H1 (cell line): ENCODE measurements around the gene CCT6B. TPM values are rescaled to one million over a fixed set of nuclear protein-coding genes. Genes with fewer than 3 reads are reported as not detected.
A peak's percentile ranks its signal among the peaks of the same experiment; 100 is the strongest.

ENCODE experiments used
- CTCF ChIA-PET: fragments of 300-600 bp; sonication (Branson Sonifier 250); formaldehyde crosslinking; loops from one replicate; lab custom pipeline; 2021; ENCODE audit not compliant: partially characterized antibody; lab: Charles Lee
- POLR2A ChIA-PET: fragments of 300-600 bp; sonication (Branson Sonifier 250); formaldehyde crosslinking; loops from one replicate; lab custom pipeline; 2021; ENCODE audit warnings: inconsistent platforms; ENCODE audit not compliant: partially characterized antibody; lab: Charles Lee
- DNase-seq, 2 experiments: peaks; one replicate each; pipeline versions ENCODE4 v3.0.0 to v3.0.0-alpha.2; 2010 to 2022; ENCODE audit warnings: low spot score in 2 of 2, low read depth in 1 of 2, mixed read lengths in 1 of 2
- FAIRE-seq: peaks from 2 replicates; lab custom pipeline; 2011; peaks lifted over from hg19 to GRCh38; lab: Jason Lieb, UNC
- H2AFZ ChIP-seq: 2 replicates; pipeline ENCODE4 v1.8.1; 2012; ENCODE audit warnings: low read length, inconsistent platforms
- H2AK5ac ChIP-seq: 2 replicates; pipeline ENCODE4 v1.6.1; 2013; ENCODE audit warnings: low read depth, low read length
- H2BK120ac ChIP-seq: replicated peaks from 2 replicates; pipeline ENCODE3; 2013; ENCODE audit warnings: low read depth, low read length, inconsistent platforms
- H2BK12ac ChIP-seq: 2 replicates; pipeline ENCODE4 v1.6.1; 2013; ENCODE audit warnings: low read depth, low read length
- H2BK15ac ChIP-seq: 2 replicates; pipeline ENCODE4 v1.6.1; 2013; ENCODE audit warnings: low read length
- H2BK20ac ChIP-seq: 2 replicates; pipeline ENCODE4 v1.6.1; 2013; ENCODE audit warnings: low read length
- H2BK5ac ChIP-seq: 2 replicates; pipeline ENCODE4 v1.6.1; 2013; ENCODE audit warnings: low read depth, low read length
- H3K14ac ChIP-seq: 2 replicates; pipeline ENCODE4 v1.6.1; 2013; ENCODE audit warnings: inconsistent platforms; ENCODE audit not compliant: insufficient read length
- H3K18ac ChIP-seq: 2 replicates; pipeline ENCODE4 v1.6.1; 2013; ENCODE audit warnings: low read length; ENCODE audit errors: extremely low read depth
- H3K23ac ChIP-seq: 2 replicates; pipeline ENCODE4 v1.6.1; 2013; ENCODE audit warnings: inconsistent platforms; ENCODE audit not compliant: insufficient read length
- H3K23me2 ChIP-seq: 2 replicates; pipeline ENCODE4 v1.6.1; 2013; ENCODE audit warnings: low read depth, low read length
- H3K27ac ChIP-seq: 2 replicates; pipeline ENCODE4 v1.6.1; 2011; ENCODE audit warnings: low read depth, low read length, inconsistent platforms
- H3K27me3 ChIP-seq, 4 experiments: replicated peaks in 1 of 4; 1 replicate in 1 of 4; 2 replicates in 3 of 4; pipeline versions ENCODE4 v1.6.1 to v1.8.1; 2011 to 2013; ENCODE audit warnings: low read length in 3 of 4, mild to moderate bottlenecking in 3 of 4, inconsistent platforms in 2 of 4, mixed read lengths in 2 of 4, moderate library complexity in 1 of 4; ENCODE audit not compliant: control insufficient read depth in 3 of 4, insufficient read depth in 3 of 4; ENCODE audit errors: extremely low read depth in 1 of 4
- H3K36me3 ChIP-seq, 4 experiments: 2 replicates each; pipeline versions ENCODE4 v1.6.1 to v1.8.1; 2011 to 2013; ENCODE audit warnings: mild to moderate bottlenecking in 4 of 4, low read length in 3 of 4, moderate library complexity in 2 of 4, control low read depth in 1 of 4, inconsistent platforms in 1 of 4; ENCODE audit not compliant: insufficient read depth in 4 of 4, control insufficient read depth in 2 of 4
- H3K4ac ChIP-seq: replicated peaks from 2 replicates; pipeline ENCODE3; 2013; ENCODE audit warnings: low read length, low read depth, mixed read lengths, inconsistent platforms; ENCODE audit not compliant: insufficient read length
- H3K4me1 ChIP-seq, 4 experiments: replicated peaks in 1 of 4; 1 replicate in 1 of 4; 2 replicates in 3 of 4; pipeline versions ENCODE4 v1.6.1 to v1.8.1; 2011 to 2013; ENCODE audit warnings: low read length in 3 of 4, inconsistent platforms in 2 of 4, mixed read lengths in 1 of 4; ENCODE audit not compliant: insufficient read depth in 4 of 4, control insufficient read depth in 3 of 4
- H3K4me2 ChIP-seq, 2 experiments: 2 replicates each; pipeline versions ENCODE4 v1.6.1 to v1.8.1; 2011 to 2013; ENCODE audit warnings: low read depth in 2 of 2, low read length in 2 of 2, control low read depth in 1 of 2, inconsistent platforms in 1 of 2, mild to moderate bottlenecking in 1 of 2; ENCODE audit not compliant: insufficient read depth in 1 of 2
- H3K4me3 ChIP-seq, 4 experiments: fragments of 200-600, 300-600 bp in 1 of 4; sonication (generic), shearing (Covaris generic), sonication (Bioruptor Twin) in 1 of 4; 2 replicates each; pipeline versions ENCODE4 v1.5.1 to v1.8.1; 2011 to 2016; ENCODE audit warnings: low read length in 4 of 4, low read depth in 3 of 4, control low read depth in 2 of 4, inconsistent platforms in 2 of 4, mild to moderate bottlenecking in 2 of 4, mixed read lengths in 1 of 4, moderate library complexity in 1 of 4; ENCODE audit not compliant: insufficient read depth in 2 of 4; ENCODE audit errors: extremely low read depth in 1 of 4
- H3K56ac ChIP-seq: replicated peaks from 2 replicates; pipeline ENCODE3; 2013; ENCODE audit warnings: low read depth, mild to moderate bottlenecking, mixed read lengths, low read length, inconsistent platforms; ENCODE audit not compliant: insufficient read length
- H3K79me1 ChIP-seq: 2 replicates; pipeline ENCODE4 v1.6.1; 2013; ENCODE audit warnings: low read depth, low read length, control low read depth
- H3K79me2 ChIP-seq, 2 experiments: 2 replicates each; pipeline versions ENCODE4 v1.6.1 to v1.8.1; 2012 to 2013; ENCODE audit warnings: low read length in 2 of 2, mild to moderate bottlenecking in 2 of 2, inconsistent platforms in 1 of 2; ENCODE audit not compliant: insufficient read depth in 2 of 2, control insufficient read depth in 1 of 2
- H3K9ac ChIP-seq, 4 experiments: replicated peaks in 1 of 4; 1 replicate in 1 of 4; 2 replicates in 3 of 4; pipeline versions ENCODE4 v1.6.1 to v1.8.1; 2011 to 2013; ENCODE audit warnings: low read depth in 3 of 4, low read length in 3 of 4, control low read depth in 2 of 4, mild to moderate bottlenecking in 2 of 4, moderate library complexity in 2 of 4, inconsistent platforms in 1 of 4; ENCODE audit errors: extremely low read depth in 1 of 4
- H3K9me3 ChIP-seq, 2 experiments: 2 replicates each; pipeline versions ENCODE4 v1.6.1 to v1.8.1; 2012 to 2013; ENCODE audit warnings: mild to moderate bottlenecking in 2 of 2, moderate library complexity in 2 of 2, control low read depth in 1 of 2, inconsistent platforms in 1 of 2, low read depth in 1 of 2, low read length in 1 of 2, mixed read lengths in 1 of 2; ENCODE audit not compliant: insufficient read depth in 2 of 2
- H4K20me1 ChIP-seq, 2 experiments: replicated peaks in 1 of 2; 2 replicates each; pipeline versions ENCODE3 to v1.8.1; 2011 to 2013; ENCODE audit warnings: inconsistent platforms in 2 of 2, low read length in 2 of 2, mild to moderate bottlenecking in 1 of 2; ENCODE audit not compliant: insufficient read depth in 2 of 2, control insufficient read depth in 1 of 2
- H4K5ac ChIP-seq: 2 replicates; pipeline ENCODE4 v1.6.1; 2013; ENCODE audit warnings: low read length, low read depth, mixed read lengths, inconsistent platforms; ENCODE audit not compliant: insufficient read length
- H4K8ac ChIP-seq: 2 replicates; pipeline ENCODE4 v1.8.0; 2013; ENCODE audit warnings: mild to moderate bottlenecking, moderate library complexity, low read length, inconsistent platforms; ENCODE audit not compliant: insufficient read depth; ENCODE audit errors: extremely low read depth
- H4K91ac ChIP-seq: replicated peaks from 2 replicates; pipeline ENCODE3; 2013; ENCODE audit warnings: low read length, mixed read lengths, inconsistent platforms; ENCODE audit not compliant: insufficient read length
- ATF3 ChIP-seq: IDR thresholded peaks from 2 replicates; pipeline ENCODE4 v1.6.1; 2011; ENCODE audit warnings: low read depth, mild to moderate bottlenecking, low read length; ENCODE audit not compliant: insufficient read depth
- BACH1 ChIP-seq: IDR thresholded peaks from 2 replicates; pipeline ENCODE4 v1.6.1; 2012; ENCODE audit warnings: low read length, improper control_type of control experiment
- CBX8 ChIP-seq: fragments of 300-800, 300-1000 bp; sonication (generic); IDR thresholded peaks from 2 replicates; pipeline ENCODE4 v1.7.1; 2016; ENCODE audit warnings: low read depth, low read length, borderline replicate concordance
- GTF2F1 ChIP-seq: IDR thresholded peaks from 2 replicates; pipeline ENCODE4 v1.6.1; 2012; ENCODE audit warnings: low read depth, low read length, improper control_type of control experiment, borderline replicate concordance
- PHF8 ChIP-seq: fragments of 200-600 bp; sonication (generic); conservative IDR thresholded peaks from 2 replicates; pipeline ENCODE4 v1.7.1; 2012; ENCODE audit warnings: low read depth, mild to moderate bottlenecking, inconsistent platforms, low read length, moderate library complexity
- RNF2 ChIP-seq: fragments of 200-900, 300-1000 bp; sonication (generic); IDR thresholded peaks from 2 replicates; pipeline ENCODE4 v1.7.1; 2016; ENCODE audit warnings: borderline replicate concordance, low read depth, mild to moderate bottlenecking, antibody characterized with exemption, low read length; ENCODE audit not compliant: poor library complexity, severe bottlenecking; ENCODE audit errors: missing control alignments
- SAP30 ChIP-seq: fragments of 300-600 bp; sonication (generic); IDR thresholded peaks from 2 replicates; pipeline ENCODE4 v1.7.1; 2012; ENCODE audit warnings: low read length, moderate library complexity, mild to moderate bottlenecking, inconsistent platforms; ENCODE audit not compliant: insufficient read depth, insufficient replicate concordance
- SUZ12 ChIP-seq: fragments of 200-600 bp; sonication (generic); IDR thresholded peaks from 2 replicates; pipeline ENCODE4 v1.6.1; 2012; ENCODE audit warnings: mild to moderate bottlenecking, inconsistent platforms, low read length, moderate library complexity, mixed read lengths
- TBP ChIP-seq: IDR thresholded peaks from 2 replicates; pipeline ENCODE4 v1.6.1; 2011; ENCODE audit warnings: low read depth, low read length, improper control_type of control experiment
- WGBS, 2 experiments: shearing (Covaris generic) in 1 of 2; methylation state at CpG; one replicate each; pipeline versions ENCODE4 v1.1.6 to v1.1.7; 2013 to 2015; ENCODE audit warnings: low lambda C conversion rate in 2 of 2, mixed read lengths in 2 of 2, inconsistent platforms in 1 of 2, low coverage in 1 of 2, missing lambda C conversion rate in 1 of 2; ENCODE audit not compliant: insufficient replicate concordance in 2 of 2, insufficient coverage in 1 of 2, insufficient read length in 1 of 2; ENCODE audit errors: extremely low coverage in 1 of 2, missing lambda C conversion rate in 1 of 2; 5-methylcytosine and 5-hydroxymethylcytosine counted together
- polyA plus RNA-seq, 7 experiments: library from polyadenylated mRNA; depleted of rRNA in 3 of 7; stranded (reverse) in 5 of 7; unstranded in 2 of 7; fragments of >200 nt in 5 of 7; fragments of 200-250 nt in 2 of 7; gene quantifications; 1 replicate in 5 of 7; 2 replicates in 1 of 7; 4 replicates in 1 of 7; pipeline versions ENCODE4 v1.2.1 to v1.2.3, GENCODE V29; 2011 to 2013; ENCODE audit warnings: missing spikeins in 2 of 7, mixed read lengths in 2 of 7
- total RNA-seq: library from RNA; stranded (reverse); fragmentation: NEBNext Ultra II Directional; extraction: Animal tissue kit (Norgen Biotek cat#: 25700); gene quantifications from 2 replicates; pipeline ENCODE4 v1.2.1, GENCODE V29; 2021

The CCT6B gene
- total and polyA plus RNA-seq, 2 of the 8 experiments (the other 6 are each of a cell fraction or from before 2014, with no cell fraction given): 0.67 to 1.3 TPM

GRCh38 chr17:34980681-34981537 lies 19.6 kb upstream of the CCT6B start:
- H3K4ac ChIP-seq: no peak overlapping the region
- H2BK120ac ChIP-seq: no peak overlapping the region
- H2AFZ ChIP-seq: no peak overlapping the region
- DNase-seq: peak in 1 of 2 experiments; percentile 72
- H3K4me3 ChIP-seq: peak overlapping the region; percentile 72 to 98 (median 76)
- POLR2A ChIA-PET: interaction anchor here (0.6 to 4.9 kb wide), 25 partner anchors 11 to 376 kb away, joined by 3 to 44 read pairs (median 6); partner anchors contain the start of genes CCT6B, FNDC8, RAD51D and RFFL
- H3K79me1 ChIP-seq: peaks cover 5% of the 10 kb centered on the region; the same call in 1 of the 2 replicates
- H3K9me3 ChIP-seq: no peaks in the 10 kb centered on the region
- H3K23ac ChIP-seq: no peak overlapping the region
- no peak overlapping the region for H3K18ac ChIP-seq
- no peak overlapping the region for H2BK20ac ChIP-seq
- no peak overlapping the region for H2AK5ac ChIP-seq
- peak overlapping the region; percentile 67 to 90 for H3K4me2 ChIP-seq
- peak overlapping the region; percentile 56 for H3K56ac ChIP-seq
- peaks cover 0 to 25% (median 6%) of the 10 kb centered on the region in 4 experiments; a peak in 6 of 8 replicates for H3K36me3 ChIP-seq
- H3K14ac ChIP-seq: no peak overlapping the region
- H4K8ac ChIP-seq: peak overlapping the region; percentile 94
- peaks cover 3 to 48% of the 10 kb centered on the region in 2 experiments for H3K79me2 ChIP-seq
- peak overlapping the region; percentile 91 for H3K27ac ChIP-seq
- no peaks in the 10 kb centered on the region for H3K27me3 ChIP-seq
- peaks cover 0 to 6% (median 4%) of the 10 kb centered on the region in 4 experiments; a peak in 4 of 7 replicates for H3K4me1 ChIP-seq
- 2% methylated on average over 43 of the region's 69 CpGs; no CpG with 5 or more reads in 1 of the 2 experiments for WGBS, 2 experiments
- no peaks in the 10 kb centered on the region; the same call in 1 of the 2 replicates for H3K23me2 ChIP-seq
- no peak overlapping the region for H2BK15ac ChIP-seq
- H2BK5ac ChIP-seq: 0 out of 2 replicates have a peak overlapping the region, but pooled peaks have one; percentile 57
- CTCF ChIA-PET: interaction anchor here (0.6 to 1.6 kb wide), 4 partner anchors 9 to 451 kb away, joined by 3 to 8 read pairs (median 4); partner anchors contain the start of gene RAD51D
- no peak overlapping the region for H2BK12ac ChIP-seq
- FAIRE-seq: peak; percentile 36
- H3K9ac ChIP-seq: peak overlapping the region; percentile 57 to 98 (median 94)
- H4K20me1 ChIP-seq: peaks cover 1 to 2% of the 10 kb centered on the region in 2 experiments
- peak overlapping the region; percentile 51 for H4K91ac ChIP-seq
- H4K5ac ChIP-seq: peak overlapping the region; percentile 90
- TF ChIP-seq CBX8 (no peak), TBP (peak; percentile 60), SAP30 (no peak), RNF2 (no peak), SUZ12 (no peak), GTF2F1 (no peak), BACH1 (no peak), ATF3 (no peak), PHF8 (peak; percentile 63)
